Measurements from ENCODE around the gene ZMYND8. TPM values are rescaled to one million over a fixed set of nuclear protein-coding genes. Genes with fewer than 3 reads are reported as not detected.

Gene ZMYND8
- total RNA-seq, 1 donor, result 20.3 TPM

- no peak for TF ChIP-seq CTCF (IDR thresholded peaks at IDR 0.05; ENCODE audit: insufficient read depth, low read depth, low read length)
- DNase-seq (ENCODE audit: low read depth), result no peak
- no peak overlapping the region for H3K4me3 ChIP-seq (ENCODE audit: low read depth, low read length)
These were observed 135.4 kb downstream of the ZMYND8 start for GRCh38 chr20:47221036-47221625.

- DNase-seq (ENCODE audit: low read depth), result peak; percentile 22
- no peak overlapping the region for H3K4me3 ChIP-seq (ENCODE audit: low read depth, low read length)
- peak; percentile 70 for TF ChIP-seq CTCF (IDR thresholded peaks at IDR 0.05; ENCODE audit: insufficient read depth, low read depth, low read length)
These were observed 136.3 kb downstream of the ZMYND8 start for GRCh38 chr20:47220161-47220582.

- TF ChIP-seq CTCF (IDR thresholded peaks at IDR 0.05; ENCODE audit: insufficient read depth, low read depth, low read length), result no peak
- no peak overlapping the region for H3K4me3 ChIP-seq (ENCODE audit: low read depth, low read length)
- no peak for DNase-seq (ENCODE audit: low read depth)
These were observed 138.7 kb downstream of the ZMYND8 start for GRCh38 chr20:47217482-47218446.

- no peak for TF ChIP-seq CTCF (IDR thresholded peaks at IDR 0.05; ENCODE audit: insufficient read depth, low read depth, low read length)
- no peak overlapping the region for H3K4me3 ChIP-seq (ENCODE audit: low read depth, low read length)
- DNase-seq (ENCODE audit: low read depth), result no peak
These were observed 139.6 kb downstream of the ZMYND8 start for GRCh38 chr20:47216819-47217410.

GRCh38 chr20:47215653-47216397 lies 140.7 kb downstream of the ZMYND8 start:
- TF ChIP-seq CTCF (IDR thresholded peaks at IDR 0.05; ENCODE audit: insufficient read depth, low read depth, low read length), result no peak
- H3K4me3 ChIP-seq (ENCODE audit: low read depth, low read length), result no peak overlapping the region
- DNase-seq (ENCODE audit: low read depth), result no peak

GRCh38 chr20:47213966-47214365 lies 142.5 kb downstream of the ZMYND8 start:
- TF ChIP-seq CTCF (IDR thresholded peaks at IDR 0.05; ENCODE audit: insufficient read depth, low read depth, low read length), result no peak
- no peak overlapping the region for H3K4me3 ChIP-seq (ENCODE audit: low read depth, low read length)
- no peak for DNase-seq (ENCODE audit: low read depth)

Data from fibroblast of villous mesenchyme (primary cell).